Activated T-helper 1 cell treated with anti-CD3 and anti-CD28 coated beads, Interleukin-12 subunit alpha, Interleukin-12 subunit beta, Interleukin-2, Interleukin-4 antibody, amounts not matched to agents 30 ng/mL and 10 ng/mL and 1 ng/mL, durations not matched to agents 14 hours and 24 hours and 36 hours (primary cell): Measurements from ENCODE around the gene CNN2. TPM values are rescaled to one million over a fixed set of nuclear protein-coding genes. Genes with fewer than 3 reads are reported as not detected.

Experiments
- DNase-seq: peaks from one replicate; pipeline ENCODE4 v3.0.0; 2021; ENCODE audit warnings: low spot score
- H3K27ac Mint-ChIP-seq: one replicate; pipeline ENCODE4 v1.8.0; 2021; ENCODE audit warnings: mild to moderate bottlenecking, mixed read lengths
- H3K27me3 Mint-ChIP-seq: one replicate; pipeline ENCODE4 v1.8.0; 2022; ENCODE audit warnings: mild to moderate bottlenecking, moderate library complexity, mixed read lengths; ENCODE audit not compliant: insufficient read depth
- H3K36me3 Mint-ChIP-seq: one replicate; pipeline ENCODE4 v1.8.0; 2021; ENCODE audit warnings: low read depth, mixed read lengths
- H3K4me1 Mint-ChIP-seq: one replicate; pipeline ENCODE4 v1.8.0; 2021; ENCODE audit warnings: low read depth, mixed read lengths
- H3K4me3 Mint-ChIP-seq: one replicate; pipeline ENCODE4 v1.8.0; 2021; ENCODE audit warnings: mild to moderate bottlenecking, moderate library complexity, mixed read lengths
- H3K9me3 Mint-ChIP-seq: one replicate; pipeline ENCODE4 v1.8.0; 2021; ENCODE audit warnings: mixed read lengths
- intact Hi-C: fragments of 100-400 bp; cut with micrococcal nuclease; formaldehyde crosslinking; loops from one replicate; pipeline ENCODE4 v1.15.1; 2024
- total RNA-seq: library from RNA; stranded (reverse); gene quantifications from 2 replicates; pipeline ENCODE4 v1.2.3, GENCODE V29; 2022

Gene CNN2
- total RNA-seq, 1 donor from 2014 or later, result 112 TPM

- no peak for DNase-seq
- Mint-ChIP-seq H3K9me3 (no peaks in the 10 kb centered on the region), H3K4me3 (no peak overlapping the region), H3K36me3 (no peaks in the 10 kb centered on the region), H3K27ac (no peak overlapping the region), H3K27me3 (peaks cover 38% of the 10 kb centered on the region), H3K4me1 (peaks cover 5% of the 10 kb centered on the region)
- intact Hi-C loops, result loop anchor here (1.0 to 2.0 kb wide), 3 partner anchors 80 to 230 kb away; no protein-coding TSS in a partner anchor
These were observed 25.5 kb upstream of the CNN2 start for GRCh38 chr19:1000591-1001537.

GRCh38 chr19:1001538-1002166, 24.8 kb upstream of the CNN2 start:
- no peak overlapping the region for H3K4me3 Mint-ChIP-seq
- intact Hi-C loops, result loop anchor here (1.0 to 2.0 kb wide), 3 partner anchors 80 to 231 kb away; no protein-coding TSS in a partner anchor
- peaks cover 5% of the 10 kb centered on the region for H3K4me1 Mint-ChIP-seq
- DNase-seq, result peak; percentile 58
- no peaks in the 10 kb centered on the region for H3K9me3 Mint-ChIP-seq
- H3K27ac Mint-ChIP-seq, result no peak overlapping the region
- peaks cover 33% of the 10 kb centered on the region for H3K27me3 Mint-ChIP-seq
- no peaks in the 10 kb centered on the region for H3K36me3 Mint-ChIP-seq

GRCh38 chr19:1002600-1002999, 23.8 kb upstream of the CNN2 start:
- Mint-ChIP-seq H3K27me3 (peaks cover 25% of the 10 kb centered on the region), H3K27ac (no peak overlapping the region), H3K36me3 (no peaks in the 10 kb centered on the region), H3K4me1 (peaks cover 5% of the 10 kb centered on the region), H3K4me3 (no peak overlapping the region), H3K9me3 (no peaks in the 10 kb centered on the region)
- DNase-seq, result no peak
- intact Hi-C loops, result no loop called here

- peaks cover under 1% of the 10 kb centered on the region for H3K36me3 Mint-ChIP-seq
- intact Hi-C loops, result no loop called here
- no peak overlapping the region for H3K27ac Mint-ChIP-seq
- H3K4me3 Mint-ChIP-seq, result no peak overlapping the region
- peaks cover 5% of the 10 kb centered on the region for H3K4me1 Mint-ChIP-seq
- no peaks in the 10 kb centered on the region for H3K9me3 Mint-ChIP-seq
- no peak for DNase-seq
- H3K27me3 Mint-ChIP-seq, result peaks cover 20% of the 10 kb centered on the region
These were observed 23.1 kb upstream of the CNN2 start for GRCh38 chr19:1003283-1003682.

GRCh38 chr19:1004204-1004802, 22.1 kb upstream of the CNN2 start:
- Mint-ChIP-seq H3K36me3 (peaks cover 2% of the 10 kb centered on the region), H3K27me3 (peaks cover 13% of the 10 kb centered on the region), H3K27ac (no peak overlapping the region), H3K4me3 (no peak overlapping the region), H3K4me1 (peaks cover 2% of the 10 kb centered on the region), H3K9me3 (no peaks in the 10 kb centered on the region)
- intact Hi-C loops, result no loop called here
- DNase-seq, result no peak

- Mint-ChIP-seq H3K4me1 (no peaks in the 10 kb centered on the region), H3K4me3 (no peak overlapping the region), H3K9me3 (no peaks in the 10 kb centered on the region), H3K27ac (no peak overlapping the region), H3K27me3 (peaks cover 8% of the 10 kb centered on the region), H3K36me3 (peaks cover 4% of the 10 kb centered on the region)
- no peak for DNase-seq
- intact Hi-C loops, result no loop called here
These were observed 21.4 kb upstream of the CNN2 start for GRCh38 chr19:1004803-1005664.

GRCh38 chr19:1006711-1007398, 19.6 kb upstream of the CNN2 start:
- no peaks in the 10 kb centered on the region for H3K4me1 Mint-ChIP-seq
- H3K9me3 Mint-ChIP-seq, result no peaks in the 10 kb centered on the region
- no peak overlapping the region for H3K27ac Mint-ChIP-seq
- peaks cover 4% of the 10 kb centered on the region for H3K36me3 Mint-ChIP-seq
- intact Hi-C loops, result no loop called here
- no peak for DNase-seq
- no peak overlapping the region for H3K4me3 Mint-ChIP-seq
- H3K27me3 Mint-ChIP-seq, result peaks cover 2% of the 10 kb centered on the region

GRCh38 chr19:1007399-1008251, 18.8 kb upstream of the CNN2 start:
- H3K27ac Mint-ChIP-seq, result no peak overlapping the region
- no peak overlapping the region for H3K4me3 Mint-ChIP-seq
- H3K27me3 Mint-ChIP-seq, result no peaks in the 10 kb centered on the region

GRCh38 chr19:1008268-1009040, 18.0 kb upstream of the CNN2 start:
- intact Hi-C loops, result no loop called here
- no peaks in the 10 kb centered on the region for H3K4me1 Mint-ChIP-seq
- no peak for DNase-seq
- peaks cover 4% of the 10 kb centered on the region for H3K36me3 Mint-ChIP-seq
- no peak overlapping the region for H3K4me3 Mint-ChIP-seq
- H3K27ac Mint-ChIP-seq, result no peak overlapping the region
- H3K9me3 Mint-ChIP-seq, result no peaks in the 10 kb centered on the region
- no peaks in the 10 kb centered on the region for H3K27me3 Mint-ChIP-seq

More at GRCh38 chr19:1007399-1008251, 18.8 kb upstream of the CNN2 start:
- Mint-ChIP-seq H3K36me3 (peaks cover 4% of the 10 kb centered on the region), H3K9me3 (no peaks in the 10 kb centered on the region), H3K4me1 (no peaks in the 10 kb centered on the region)
- intact Hi-C loops, result no loop called here
- DNase-seq, result no peak

- no peak overlapping the region for H3K27ac Mint-ChIP-seq
- H3K4me1 Mint-ChIP-seq, result no peaks in the 10 kb centered on the region
- DNase-seq, result no peak
- H3K9me3 Mint-ChIP-seq, result no peaks in the 10 kb centered on the region
- H3K27me3 Mint-ChIP-seq, result no peaks in the 10 kb centered on the region
- H3K36me3 Mint-ChIP-seq, result peaks cover 6% of the 10 kb centered on the region
- intact Hi-C loops, result no loop called here
- H3K4me3 Mint-ChIP-seq, result no peak overlapping the region
These were observed 17.1 kb upstream of the CNN2 start for GRCh38 chr19:1009041-1009980.
